Activated T-cell treated with anti-CD3 and anti-CD28 coated beads for 4 hours (primary cell): ENCODE measurements around the gene HMHB1.
"Not testable (repeated sequence)": the region's sequence is repeated elsewhere in the genome, so short reads cannot be mapped to it uniquely, and the experiment has no call there.

Experiments
- DNase-seq: peaks from one replicate; pipeline ENCODE4 v3.0.0-alpha.2; 2020

The HMHB1 gene

GRCh38 chr5:143805861-143806260, 6.1 kb upstream of the HMHB1 start:
- no peak for DNase-seq

- DNase-seq: no peak
Measured at GRCh38 chr5:143806579-143806978, 5.4 kb upstream of the HMHB1 start.

DNA sequence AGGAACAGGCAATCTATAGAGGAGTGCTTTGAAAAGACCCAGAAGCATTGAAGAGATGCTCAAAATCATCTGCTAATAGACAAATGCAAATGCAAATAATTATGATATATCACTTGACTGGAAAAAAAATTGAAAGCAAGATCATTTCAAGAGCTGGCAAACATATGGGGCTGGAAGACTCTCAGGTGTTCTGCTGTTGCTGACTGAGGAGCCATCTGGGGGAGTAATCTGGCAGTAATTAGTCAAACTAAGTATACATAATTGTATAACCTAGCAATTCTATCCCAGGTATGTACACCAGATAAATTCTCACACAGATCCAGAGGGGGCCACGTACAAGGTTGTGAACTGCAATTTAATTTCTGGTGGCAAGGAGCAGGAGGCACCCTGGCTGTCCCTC, 4.6 kb upstream of the HMHB1 start:
- DNase-seq: no peak

GRCh38 chr5:143816370-143816769, 4.4 kb downstream of the HMHB1 start:
- DNase-seq: not testable (repeated sequence)

DNA sequence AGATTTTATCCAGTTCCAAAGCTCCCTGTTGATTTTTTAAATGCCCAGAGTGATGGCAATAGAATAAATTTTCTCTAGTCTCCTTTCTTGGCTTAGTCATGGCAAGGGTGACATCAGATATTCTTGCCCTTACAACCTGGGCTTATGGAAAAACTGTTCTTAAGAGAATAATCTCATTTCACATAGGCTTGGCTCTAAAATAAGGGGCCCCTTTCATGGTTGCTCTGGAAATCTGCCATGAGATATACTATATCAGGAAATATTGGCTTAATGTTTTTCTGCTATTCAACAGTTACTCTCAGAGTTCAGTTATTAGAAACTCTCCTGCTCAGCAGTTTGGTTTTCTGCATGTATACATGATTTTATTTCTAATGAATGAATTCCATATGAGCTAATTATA, 7.8 kb downstream of the HMHB1 start:
- DNase-seq: no peak

DNA sequence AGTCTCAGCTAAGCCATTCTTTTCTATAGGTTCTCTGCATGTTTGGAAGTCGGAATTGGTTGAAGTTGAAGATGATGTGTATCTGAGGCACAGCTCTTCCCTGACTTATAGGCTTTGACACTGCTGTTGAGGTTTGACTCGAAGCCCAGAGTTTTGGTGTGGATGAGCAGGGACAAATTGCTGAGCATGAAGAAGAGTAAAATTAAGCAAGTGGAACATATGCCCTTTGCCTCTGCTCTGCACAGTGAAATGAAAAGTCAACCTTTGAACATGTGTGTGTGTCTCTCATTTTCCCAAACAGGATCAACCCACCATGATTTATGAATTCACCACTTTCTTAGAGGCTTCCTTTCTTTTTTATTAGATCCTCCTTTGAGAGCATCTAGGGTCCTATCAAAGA, 8.5 kb downstream of the HMHB1 start:
- DNase-seq: no peak

GRCh38 chr5:143824851-143825720, 13.1 kb downstream of the HMHB1 start:
- peak; percentile 84 for DNase-seq

DNA sequence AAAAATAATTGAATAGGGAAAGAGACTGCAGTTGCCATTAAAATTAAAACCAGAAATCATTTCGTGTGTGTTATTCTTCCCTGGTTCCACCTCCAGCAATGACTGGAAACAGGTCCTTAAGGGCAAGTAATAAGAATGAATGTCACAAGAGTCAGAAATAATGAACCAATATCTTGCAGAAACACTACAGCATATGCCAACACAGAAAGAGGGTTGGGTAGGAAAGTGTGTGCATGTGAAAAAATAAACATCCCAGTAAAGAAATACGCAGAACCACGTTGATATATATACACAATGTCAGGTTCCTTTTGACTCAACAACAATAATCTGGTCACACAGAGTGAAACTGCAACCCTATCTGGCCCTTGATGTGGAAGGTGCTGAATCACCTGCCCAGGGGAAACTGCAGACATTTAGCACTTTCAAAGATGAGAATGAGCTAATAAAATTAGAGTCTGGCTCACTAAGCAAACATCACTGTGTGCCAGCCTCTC, 15.0 kb downstream of the HMHB1 start:
- DNase-seq: no peak

GRCh38 chr5:143828710-143829109, 16.7 kb downstream of the HMHB1 start:
- no peak for DNase-seq

DNA sequence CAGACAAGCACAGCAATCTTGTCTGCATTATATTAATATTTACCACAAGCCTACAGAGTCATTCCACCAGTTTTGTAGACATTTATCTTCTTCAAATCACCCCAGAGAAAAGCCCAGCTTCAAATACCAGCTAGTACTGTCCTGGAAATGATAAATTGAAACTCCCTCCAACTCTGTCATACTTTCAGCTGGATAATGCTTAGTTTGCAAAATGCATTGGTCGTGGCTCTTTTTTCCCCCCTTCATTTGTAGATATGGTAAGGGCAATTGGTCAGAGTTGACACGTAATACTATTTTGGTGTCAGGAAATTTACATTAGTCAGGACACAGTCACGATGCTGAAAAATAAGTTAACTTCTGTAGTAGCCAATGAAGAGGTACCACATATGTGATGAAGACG, 21.2 kb downstream of the HMHB1 start:
- no peak for DNase-seq

DNA sequence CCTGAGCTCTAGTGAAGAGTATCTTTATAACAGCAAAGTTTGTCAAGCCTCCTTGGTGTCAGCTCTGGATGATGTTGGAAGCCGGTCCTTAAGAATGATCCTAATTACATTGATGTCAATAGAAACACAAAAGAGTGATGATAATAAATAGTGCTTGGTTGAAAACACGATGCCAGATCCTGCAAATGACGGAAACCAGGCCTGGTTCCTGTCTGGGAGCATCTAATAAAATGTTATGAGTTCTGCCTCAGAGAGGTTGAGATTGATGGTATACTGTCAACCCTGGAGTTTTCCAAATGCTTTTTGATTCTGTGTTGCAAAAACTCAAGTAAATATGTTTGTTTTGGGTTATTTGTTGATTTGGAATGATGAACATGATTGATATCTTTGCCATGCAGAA, 23.3 kb downstream of the HMHB1 start:
- DNase-seq: no peak

DNA sequence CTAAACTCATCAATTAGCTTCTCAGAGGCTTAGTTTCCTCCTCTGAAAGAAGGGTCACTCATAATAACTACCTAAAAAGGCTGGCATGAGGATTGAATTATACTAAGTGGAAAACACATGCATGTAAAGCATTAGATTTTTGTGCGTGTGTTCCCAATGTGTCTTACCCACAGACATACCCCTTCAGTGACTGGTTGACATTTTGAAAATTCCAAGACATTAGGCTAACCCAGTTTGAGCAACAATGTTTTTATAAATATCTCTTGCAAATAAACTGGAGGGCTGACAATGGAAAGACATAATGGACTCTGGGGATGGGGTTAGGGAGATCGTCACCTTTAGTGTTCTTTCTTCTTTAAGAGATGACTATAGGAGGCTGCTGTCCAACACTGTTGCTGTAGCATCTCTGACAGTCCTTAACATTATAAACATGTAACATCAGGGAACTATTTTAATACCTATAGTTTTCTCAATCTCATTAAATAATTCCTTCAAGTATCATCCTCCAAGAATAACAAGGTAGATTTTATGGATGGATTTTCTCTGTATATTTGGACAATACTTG, 24.3 kb downstream of the HMHB1 start:
- DNase-seq: no peak

GRCh38 chr5:143837306-143837848, 25.4 kb downstream of the HMHB1 start:
- no peak for DNase-seq

GRCh38 chr5:143841446-143841845, 29.5 kb downstream of the HMHB1 start:
- DNase-seq: no peak

GRCh38 chr5:143842920-143843319, 31.0 kb downstream of the HMHB1 start:
- DNase-seq: no peak

- no peak for DNase-seq
Measured at GRCh38 chr5:143843461-143843860, 31.5 kb downstream of the HMHB1 start.

DNA sequence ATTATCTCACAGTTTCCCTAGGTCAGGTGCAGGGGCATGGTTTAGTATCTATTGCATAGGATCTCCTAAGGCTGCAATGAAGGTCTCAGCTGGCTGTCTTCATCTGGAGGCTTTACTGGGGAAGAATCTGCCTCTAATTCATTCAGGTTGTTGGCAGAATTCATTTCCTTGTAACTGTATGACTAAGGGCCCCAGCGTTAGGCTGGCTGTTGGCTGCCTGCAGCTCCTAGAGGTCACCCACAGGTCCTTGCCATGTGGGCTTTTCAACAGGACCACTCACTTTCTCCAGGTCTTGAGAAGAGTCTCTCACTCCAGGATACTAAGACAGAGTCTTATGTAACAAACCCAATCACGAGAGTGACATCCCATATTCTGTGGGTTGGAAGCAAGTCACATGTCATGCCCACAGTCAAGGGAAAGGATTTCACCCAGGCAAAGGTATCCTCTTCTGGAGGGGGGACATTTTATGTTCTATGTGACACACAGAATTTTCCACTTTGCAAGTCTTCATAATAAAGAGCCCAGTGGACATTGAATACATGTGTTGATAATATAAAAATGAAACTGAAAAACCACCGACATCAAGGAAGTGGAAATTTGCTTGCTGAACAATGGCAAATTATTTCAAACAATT, 38.2 kb downstream of the HMHB1 start:
- no peak for DNase-seq

DNA sequence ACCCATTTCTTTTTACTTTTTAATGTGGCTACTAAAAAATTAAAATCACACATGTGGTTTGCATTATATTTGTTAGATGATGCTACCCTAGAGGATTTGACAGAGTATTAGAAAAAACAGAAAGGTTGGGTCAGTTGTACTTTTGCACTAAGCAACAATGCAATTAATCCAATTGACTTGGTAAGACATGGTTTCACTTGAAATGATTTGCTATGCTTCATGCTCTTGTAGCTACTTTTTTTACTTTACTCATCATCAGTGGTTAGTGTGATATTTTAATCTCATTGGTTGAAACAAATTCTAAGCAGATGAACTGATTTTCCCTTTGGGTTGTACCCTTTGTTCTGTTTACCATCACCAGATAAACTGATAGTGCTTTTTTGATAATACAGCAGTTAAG, 39.4 kb downstream of the HMHB1 start:
- DNase-seq: no peak

GRCh38 chr5:143860211-143860610, 48.2 kb downstream of the HMHB1 start:
- no peak for DNase-seq

DNA sequence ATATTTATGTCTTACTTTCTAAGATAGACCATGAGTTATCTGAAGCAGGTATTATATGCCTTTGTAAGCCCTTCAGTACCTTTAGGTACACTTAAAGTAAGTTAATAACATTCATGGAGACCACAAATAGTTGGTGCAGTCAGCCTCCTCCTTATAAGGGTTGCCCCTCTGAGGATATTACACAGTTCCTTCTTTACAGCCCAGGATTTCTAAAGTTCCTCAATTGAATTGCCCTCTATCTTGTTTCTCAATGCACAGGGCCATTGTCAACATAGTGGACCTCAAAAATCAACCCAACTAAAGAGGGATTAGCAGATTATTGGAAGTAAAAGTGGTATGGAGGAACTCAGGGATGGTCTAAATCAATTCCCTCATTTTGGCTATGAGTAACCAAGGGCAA, 50.3 kb downstream of the HMHB1 start:
- no peak for DNase-seq

GRCh38 chr5:143865426-143866025, 53.6 kb downstream of the HMHB1 start:
- DNase-seq: no peak
